GM18951 (cell line): ENCODE data around the gene GRM7.

Source experiments
- POLR2A ChIP-seq: IDR thresholded peaks from 4 replicates; pipeline ENCODE4 v1.6.1; 2011; ENCODE audit warnings: mild to moderate bottlenecking; ENCODE audit not compliant: insufficient read length, insufficient read depth; ENCODE audit errors: extremely low read depth
- in situ Hi-C: fragments of 300-500 bp; cut with MboI; formaldehyde crosslinking; loops from one replicate; pipeline ENCODE4 v1.12.0; 2022; ENCODE audit warnings: low sequenced_read_pairs, mixed read lengths, inconsistent platforms; ENCODE audit not compliant: unreplicated experiment

GRM7 gene

GRCh38 chr3:7000501-7000900 lies 139.6 kb downstream of the GRM7 start:
- in situ Hi-C loops, result no loop called here
- TF ChIP-seq POLR2A, result no peak

- in situ Hi-C loops, result no loop called here
These were observed 140.5 kb downstream of the GRM7 start for GRCh38 chr3:7001370-7001769.

GRCh38 chr3:7015683-7016440 lies 154.9 kb downstream of the GRM7 start:
- no peak for TF ChIP-seq POLR2A
- in situ Hi-C loops, result no loop called here

More at GRCh38 chr3:7001370-7001769, 140.5 kb downstream of the GRM7 start:
- no peak for TF ChIP-seq POLR2A

GRCh38 chr3:7025581-7026300 lies 164.8 kb downstream of the GRM7 start:
- TF ChIP-seq POLR2A, result no peak
- in situ Hi-C loops, result no loop called here

GRCh38 chr3:7029562-7029961 lies 168.6 kb downstream of the GRM7 start:
- TF ChIP-seq POLR2A, result no peak
- in situ Hi-C loops, result no loop called here

GRCh38 chr3:7038394-7038793 lies 177.5 kb downstream of the GRM7 start:
- in situ Hi-C loops, result no loop called here
- TF ChIP-seq POLR2A, result no peak

- in situ Hi-C loops, result no loop called here
- no peak for TF ChIP-seq POLR2A
These were observed 201.8 kb downstream of the GRM7 start for GRCh38 chr3:7062714-7063113.

- TF ChIP-seq POLR2A, result no peak
- in situ Hi-C loops, result no loop called here
These were observed 209.5 kb downstream of the GRM7 start for GRCh38 chr3:7070461-7070860.

GRCh38 chr3:7074217-7074616 lies 213.3 kb downstream of the GRM7 start:
- in situ Hi-C loops, result no loop called here
- TF ChIP-seq POLR2A, result no peak

- no peak for TF ChIP-seq POLR2A
- in situ Hi-C loops, result no loop called here
These were observed 214.2 kb downstream of the GRM7 start for GRCh38 chr3:7075117-7075516.

GRCh38 chr3:7075901-7076300 lies 215.0 kb downstream of the GRM7 start:
- no peak for TF ChIP-seq POLR2A

GRCh38 chr3:7082244-7082643 lies 221.3 kb downstream of the GRM7 start:
- in situ Hi-C loops, result no loop called here
- no peak for TF ChIP-seq POLR2A

More at GRCh38 chr3:7075901-7076300, 215.0 kb downstream of the GRM7 start:
- in situ Hi-C loops, result no loop called here

GRCh38 chr3:7086417-7086816 lies 225.5 kb downstream of the GRM7 start:
- in situ Hi-C loops, result no loop called here

GRCh38 chr3:7095116-7095515 lies 234.2 kb downstream of the GRM7 start:
- in situ Hi-C loops, result no loop called here

More at GRCh38 chr3:7086417-7086816, 225.5 kb downstream of the GRM7 start:
- no peak for TF ChIP-seq POLR2A

More at GRCh38 chr3:7095116-7095515, 234.2 kb downstream of the GRM7 start:
- no peak for TF ChIP-seq POLR2A
